Spleen (tissue), 11 donors: ENCODE results near the gene VPS50. TPM values are rescaled to one million over a fixed set of nuclear protein-coding genes. Genes with fewer than 3 reads are reported as not detected.

ENCODE experiments used
- DNase-seq: peaks from one replicate; pipeline ENCODE4 v3.0.0-alpha.2; 2020
- H3K27ac ChIP-seq, 8 donors: fragments of 200-600 bp; sonication (generic) in 7 of 8; 1 replicate in 4 of 8; 2 replicates in 4 of 8; pipeline versions ENCODE4 v1.5.0 to v1.8.0; 2016 to 2021; ENCODE audit warnings: inconsistent platforms in 4 of 8, mild to moderate bottlenecking in 4 of 8, moderate library complexity in 1 of 8
- H3K27me3 ChIP-seq, 7 donors: fragments of 200-600 bp; sonication (generic) in 6 of 7; replicated peaks in 1 of 7; 1 replicate in 4 of 7; 2 replicates in 3 of 7; pipeline versions ENCODE4 v1.5.0 to v1.8.0; 2016 to 2021; ENCODE audit warnings: inconsistent platforms in 3 of 7, mild to moderate bottlenecking in 1 of 7
- H3K36me3 ChIP-seq, 6 donors: fragments of 200-600 bp; sonication (generic) in 5 of 6; 1 replicate in 4 of 6; 2 replicates in 2 of 6; pipeline versions ENCODE4 v1.5.0 to v1.8.0; 2016 to 2021; ENCODE audit warnings: inconsistent platforms in 2 of 6
- H3K4me1 ChIP-seq, 6 donors: fragments of 200-600 bp; sonication (generic) in 5 of 6; 1 replicate in 3 of 6; 2 replicates in 3 of 6; pipeline versions ENCODE4 v1.5.0 to v1.8.0; 2016 to 2021; ENCODE audit warnings: inconsistent platforms in 3 of 6
- H3K4me3 ChIP-seq, 8 donors: fragments of 200-600 bp; sonication (generic) in 7 of 8; 1 replicate in 4 of 8; 2 replicates in 4 of 8; pipeline versions ENCODE4 v1.5.0 to v1.8.0; 2016 to 2021; ENCODE audit warnings: inconsistent platforms in 4 of 8, mild to moderate bottlenecking in 4 of 8, moderate library complexity in 2 of 8
- H3K9me3 ChIP-seq, 8 donors: fragments of 200-600 bp; sonication (generic) in 7 of 8; 1 replicate in 4 of 8; 2 replicates in 4 of 8; pipeline versions ENCODE4 v1.5.0 to v1.8.0; 2016 to 2021; ENCODE audit warnings: inconsistent platforms in 4 of 8
- CTCF ChIP-seq, 11 experiments: fragments of 200-600 bp in 7 of 11; fragments of 450-650 bp in 4 of 11; sonication (generic) in 4 of 11; IDR thresholded peaks in 8 of 11; conservative IDR thresholded peaks in 3 of 11; 1 replicate in 7 of 11; 2 replicates in 4 of 11; pipeline versions ENCODE4 v1.4.0 to v1.8.0; 2016 to 2021; ENCODE audit warnings: antibody characterized with exemption in 11 of 11, inconsistent platforms in 4 of 11, mild to moderate bottlenecking in 1 of 11
- POLR2A ChIP-seq, 3 donors: fragments of 450-650 bp; IDR thresholded peaks; one replicate each; pipeline ENCODE4 v1.5.1; 2017; ENCODE audit warnings: antibody characterized with exemption in 3 of 3, mild to moderate bottlenecking in 1 of 3
- POLR2AphosphoS5 ChIP-seq, 3 donors: sonication (generic); formaldehyde crosslinking; IDR thresholded peaks; one replicate each; pipeline ENCODE4 v1.5.1; 2017; ENCODE audit warnings: antibody characterized with exemption in 3 of 3
- WGBS, 5 donors: extraction: QIAGEN DNeasy Blood & Tissue Kit in 3 of 5; methylation state at CpG; one replicate each; pipeline versions ENCODE4 v1.1.5 to v1.1.7; 2013 to 2018; 5-methylcytosine and 5-hydroxymethylcytosine counted together
- intact Hi-C: fragments of 100-400 bp; cut with DNase I; formaldehyde crosslinking; loops from one replicate; pipeline ENCODE4 v1.15.0; 2023; ENCODE audit warnings: low total_unique reads
- polyA plus RNA-seq, 3 donors: library from polyadenylated mRNA; stranded (reverse); fragments of 200-250 nt; gene quantifications; one replicate each; pipeline ENCODE4 v1.2.1, GENCODE V29; 2013
- total RNA-seq, 7 donors: library from RNA; depleted of rRNA in 3 of 7; stranded (reverse); fragments of >200 nt in 3 of 7; fragmentation: NEBNext Ultra II Directional in 4 of 7; extraction: Animal tissue kit (Norgen Biotek cat#: 25700) in 4 of 7; gene quantifications; one replicate each; pipeline versions ENCODE4 v1.1.0 to v1.2.1, GENCODE V29; 2016 to 2021
- donor health status: healthy with polysubstance abuse.
- donor health status: DM: no; HTN: no; CAD: no; lungs with moderate emphysema.
- donor health status: DM: no; HTN: no; CAD: no.
- donor health status: Bipolar disorder and iron deficiency.
- donor health status: healthy.
- donor health status: DM: no; HTN: no; CAD: no.
- donor health status: DM: yes; HTN: yes; CAD: no.

Gene VPS50
- total and polyA plus RNA-seq, 10 donors: 8.1 to 62.6 (median 34.2) TPM

- DNase-seq: no peak
- H3K4me3 ChIP-seq: no peak overlapping the region
- no peaks in the 10 kb centered on the region for H3K27me3 ChIP-seq
- peaks cover 0 to 95% (median 21%) of the 10 kb centered on the region in 6 donors for H3K36me3 ChIP-seq
- no peaks in the 10 kb centered on the region for H3K4me1 ChIP-seq
- TF ChIP-seq POLR2A (IDR thresholded peaks at IDR 0.05) (no peak), CTCF (IDR thresholded peaks at IDR 0.05 in 8 of 11, conservative IDR thresholded peaks at IDR 0.05 in 3 of 11) (no peak), POLR2AphosphoS5 (IDR thresholded peaks at IDR 0.05) (no peak)
- H3K27ac ChIP-seq: no peak overlapping the region
- H3K9me3 ChIP-seq: no peaks in the 10 kb centered on the region
- intact Hi-C loops: no loop called here
- WGBS, 5 donors: 93 to 99% (median 95%) methylated on average over 4 of the region's 4 CpGs
Measured at GRCh38 chr7:93310346-93310745, 78.2 kb downstream of the VPS50 start.

GRCh38 chr7:93314449-93314848 is 82.3 kb downstream of the VPS50 start:
- Histone ChIP-seq H3K27me3 (no peaks in the 10 kb centered on the region), H3K4me1 (no peaks in the 10 kb centered on the region), H3K9me3 (no peaks in the 10 kb centered on the region), H3K36me3 (peaks cover 0 to 83% (median 12%) of the 10 kb centered on the region in 6 donors), H3K4me3 (no peak overlapping the region), H3K27ac (no peak overlapping the region)
- no peak for DNase-seq
- TF ChIP-seq POLR2A (IDR thresholded peaks at IDR 0.05): no peak
- no peak for TF ChIP-seq CTCF (IDR thresholded peaks at IDR 0.05 in 8 of 11, conservative IDR thresholded peaks at IDR 0.05 in 3 of 11)
- WGBS, 5 donors: 90 to 98% (median 95%) methylated on average over 3 of the region's 3 CpGs
- intact Hi-C loops: no loop called here

GRCh38 chr7:93315896-93316295 is 83.7 kb downstream of the VPS50 start:
- TF ChIP-seq CTCF (IDR thresholded peaks at IDR 0.05 in 8 of 11, conservative IDR thresholded peaks at IDR 0.05 in 3 of 11): no peak
- TF ChIP-seq POLR2AphosphoS5 (IDR thresholded peaks at IDR 0.05): no peak
- no peak for TF ChIP-seq POLR2A (IDR thresholded peaks at IDR 0.05)
- Histone ChIP-seq H3K9me3 (no peaks in the 10 kb centered on the region), H3K4me1 (no peaks in the 10 kb centered on the region), H3K4me3 (no peak overlapping the region), H3K27me3 (no peaks in the 10 kb centered on the region), H3K36me3 (peaks cover 0 to 79% (median 17%) of the 10 kb centered on the region in 6 donors), H3K27ac (no peak overlapping the region)
- 95 to 100% (median 97%) methylated on average over 2 of the region's 2 CpGs for WGBS, 5 donors
- intact Hi-C loops: no loop called here
- no peak for DNase-seq

GRCh38 chr7:93316730-93317129 is 84.6 kb downstream of the VPS50 start:
- Histone ChIP-seq H3K4me1 (no peaks in the 10 kb centered on the region), H3K36me3 (peaks cover 0 to 79% (median 17%) of the 10 kb centered on the region in 6 donors), H3K4me3 (no peak overlapping the region), H3K9me3 (no peaks in the 10 kb centered on the region), H3K27ac (no peak overlapping the region), H3K27me3 (no peaks in the 10 kb centered on the region)
- DNase-seq: no peak
- intact Hi-C loops: no loop called here
- TF ChIP-seq POLR2AphosphoS5 (IDR thresholded peaks at IDR 0.05): no peak
- no peak for TF ChIP-seq POLR2A (IDR thresholded peaks at IDR 0.05)
- no peak for TF ChIP-seq CTCF (IDR thresholded peaks at IDR 0.05 in 8 of 11, conservative IDR thresholded peaks at IDR 0.05 in 3 of 11)
